CD4-positive, alpha-beta T cell treated with Interleukin-2 at 100 ng/mL for 4 hours (primary cell): Measurements from ENCODE around the gene EXOC4.
"Not testable (repeated sequence)": the region's sequence is repeated elsewhere in the genome, so short reads cannot be mapped to it uniquely, and the experiment has no call there.

Experiments used
- DNase-seq: peaks from one replicate; pipeline ENCODE4 v3.0.0-alpha.2; 2020; ENCODE audit warnings: low spot score

EXOC4 gene

GRCh38 chr7:133873631-133874030 is 620.8 kb downstream of the EXOC4 start:
- no peak for DNase-seq

- DNase-seq = no peak
Measured at GRCh38 chr7:133883591-133883990, 630.7 kb downstream of the EXOC4 start.

- DNase-seq = no peak
Measured at GRCh38 chr7:133885213-133885612, 632.3 kb downstream of the EXOC4 start.

- no peak for DNase-seq
Measured at GRCh38 chr7:133886086-133886485, 633.2 kb downstream of the EXOC4 start.

GRCh38 chr7:133886797-133887196 is 633.9 kb downstream of the EXOC4 start:
- DNase-seq = no peak

- DNase-seq = no peak
Measured at GRCh38 chr7:133887459-133887858, 634.6 kb downstream of the EXOC4 start.

GRCh38 chr7:133888061-133888930 is 635.4 kb downstream of the EXOC4 start:
- DNase-seq = no peak

GRCh38 chr7:133904776-133905175 is 651.9 kb downstream of the EXOC4 start:
- DNase-seq = no peak

GRCh38 chr7:133906553-133906952 is 653.7 kb downstream of the EXOC4 start:
- not testable (repeated sequence) for DNase-seq

- DNase-seq = no peak
Measured at GRCh38 chr7:133910761-133911160, 657.9 kb downstream of the EXOC4 start.

- DNase-seq = no peak
Measured at GRCh38 chr7:133911724-133912123, 658.8 kb downstream of the EXOC4 start.

- no peak for DNase-seq
Measured at GRCh38 chr7:133912916-133913697, 660.2 kb downstream of the EXOC4 start.

- no peak for DNase-seq
Measured at GRCh38 chr7:133916621-133917020, 663.7 kb downstream of the EXOC4 start.

- no peak for DNase-seq
Measured at GRCh38 chr7:133919810-133920209, 666.9 kb downstream of the EXOC4 start.

- no peak for DNase-seq
Measured at GRCh38 chr7:133921635-133922182, 668.8 kb downstream of the EXOC4 start.

GRCh38 chr7:133923974-133924373 is 671.1 kb downstream of the EXOC4 start:
- no peak for DNase-seq

- no peak for DNase-seq
Measured at GRCh38 chr7:133931053-133931452, 678.2 kb downstream of the EXOC4 start.

GRCh38 chr7:133932591-133932990 is 679.7 kb downstream of the EXOC4 start:
- DNase-seq = no peak

- DNase-seq = no peak
Measured at GRCh38 chr7:133934262-133934976, 681.5 kb downstream of the EXOC4 start.

- DNase-seq = no peak
Measured at GRCh38 chr7:133934977-133935330, 682.1 kb downstream of the EXOC4 start.

GRCh38 chr7:133936074-133936473 is 683.2 kb downstream of the EXOC4 start:
- no peak for DNase-seq

- DNase-seq = no peak
Measured at GRCh38 chr7:133937786-133938185, 684.9 kb downstream of the EXOC4 start.
